GM12864 (cell line): ENCODE data around the gene STRN3.

Source experiments
- DNase-seq: peaks from one replicate; pipeline ENCODE4 v3.0.0-alpha.2; 2011; ENCODE audit warnings: low read depth
- H3K4me3 ChIP-seq: 2 replicates; pipeline ENCODE4 v1.5.1; 2011; ENCODE audit warnings: mild to moderate bottlenecking, low read depth, low read length, control low read depth
- TF ChIP-seq, protein P1 (sequence below): IDR thresholded peaks from 2 replicates; pipeline ENCODE4 v1.5.1; 2011; ENCODE audit warnings: low read depth, mild to moderate bottlenecking, moderate library complexity, low read length, control low read depth, inconsistent platforms; ENCODE audit errors: missing control alignments

Gene STRN3

DNA sequence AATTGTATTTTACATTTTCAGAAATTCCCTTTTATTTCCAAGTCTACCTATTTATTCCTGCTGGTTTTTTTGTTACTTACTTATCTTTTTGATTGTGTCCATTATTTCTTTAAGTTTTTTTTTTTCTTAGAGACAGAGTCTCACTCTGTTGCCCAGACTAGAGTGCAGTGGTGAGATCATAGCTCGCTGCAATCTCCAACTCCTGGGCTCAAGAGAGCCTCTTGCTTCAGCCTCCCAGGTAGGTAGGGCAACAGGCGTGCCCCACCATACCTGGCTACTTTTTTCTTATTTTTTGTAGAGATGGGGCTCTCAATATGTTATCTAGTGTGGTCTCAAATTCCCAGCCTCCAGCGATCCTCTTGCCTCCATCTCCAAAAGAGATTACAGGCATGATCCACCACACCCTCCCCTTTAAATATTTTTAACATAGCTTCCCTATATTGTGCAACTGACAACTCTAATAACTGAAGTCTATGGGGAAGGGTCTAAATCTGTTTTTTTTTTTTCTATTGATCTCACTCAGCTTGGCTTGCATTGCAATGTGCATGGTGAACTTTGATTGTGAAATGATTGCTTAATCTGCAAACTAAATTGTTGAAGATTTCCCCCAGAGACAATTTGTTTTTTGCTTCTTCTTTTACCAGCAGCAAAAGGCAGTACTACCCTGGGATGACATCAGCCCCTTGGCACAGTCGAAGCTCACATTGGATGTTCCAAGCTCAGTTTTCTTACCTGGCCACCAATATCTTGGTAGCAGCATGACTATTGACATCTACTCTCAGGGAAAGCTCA is 177.5 kb downstream of the STRN3 start:
- H3K4me3 ChIP-seq, result no peak overlapping the region
- TF ChIP-seq, protein P1, sequence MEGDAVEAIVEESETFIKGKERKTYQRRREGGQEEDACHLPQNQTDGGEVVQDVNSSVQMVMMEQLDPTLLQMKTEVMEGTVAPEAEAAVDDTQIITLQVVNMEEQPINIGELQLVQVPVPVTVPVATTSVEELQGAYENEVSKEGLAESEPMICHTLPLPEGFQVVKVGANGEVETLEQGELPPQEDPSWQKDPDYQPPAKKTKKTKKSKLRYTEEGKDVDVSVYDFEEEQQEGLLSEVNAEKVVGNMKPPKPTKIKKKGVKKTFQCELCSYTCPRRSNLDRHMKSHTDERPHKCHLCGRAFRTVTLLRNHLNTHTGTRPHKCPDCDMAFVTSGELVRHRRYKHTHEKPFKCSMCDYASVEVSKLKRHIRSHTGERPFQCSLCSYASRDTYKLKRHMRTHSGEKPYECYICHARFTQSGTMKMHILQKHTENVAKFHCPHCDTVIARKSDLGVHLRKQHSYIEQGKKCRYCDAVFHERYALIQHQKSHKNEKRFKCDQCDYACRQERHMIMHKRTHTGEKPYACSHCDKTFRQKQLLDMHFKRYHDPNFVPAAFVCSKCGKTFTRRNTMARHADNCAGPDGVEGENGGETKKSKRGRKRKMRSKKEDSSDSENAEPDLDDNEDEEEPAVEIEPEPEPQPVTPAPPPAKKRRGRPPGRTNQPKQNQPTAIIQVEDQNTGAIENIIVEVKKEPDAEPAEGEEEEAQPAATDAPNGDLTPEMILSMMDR, result no peak

More for the DNA sequence above, 177.5 kb downstream of the STRN3 start:
- DNase-seq, result no peak
